Coronary artery (tissue), 2 donors: ENCODE measurements around the gene LPA.
"Not testable (repeated sequence)": the region's sequence is repeated elsewhere in the genome, so short reads cannot be mapped to it uniquely, and the experiment has no call there.

Experiments used
- DNase-seq: peaks from one replicate; pipeline ENCODE4 v3.0.0-alpha.2; 2017; ENCODE audit warnings: low spot score
- H3K27ac ChIP-seq, 2 donors: fragments of 200-600 bp; sonication (generic); one replicate each; pipeline ENCODE4 v1.5.1; 2016 to 2019
- H3K4me3 ChIP-seq: fragments of 200-600 bp; sonication (generic); 2 replicates; pipeline ENCODE4 v1.5.1; 2016; ENCODE audit warnings: mild to moderate bottlenecking, moderate library complexity
- CTCF ChIP-seq: fragments of 200-600 bp; sonication (generic); IDR thresholded peaks from one replicate; pipeline ENCODE4 v1.5.1; 2019; ENCODE audit warnings: antibody characterized with exemption

LPA gene

GRCh38 chr6:160685762-160686450, 21.8 kb upstream of the LPA start:
- H3K27ac ChIP-seq = no peak overlapping the region
- H3K4me3 ChIP-seq = no peak overlapping the region
- no peak for DNase-seq
- no peak for TF ChIP-seq CTCF

- H3K27ac ChIP-seq, DNase-seq, H3K4me3 ChIP-seq: not testable (repeated sequence)
Observed at GRCh38 chr6:160685101-160685761, 21.2 kb upstream of the LPA start.

GRCh38 chr6:160679402-160679769, 15.3 kb upstream of the LPA start:
- Histone ChIP-seq H3K4me3 (peak overlapping the region; percentile 34), H3K27ac (no peak overlapping the region)
- TF ChIP-seq CTCF = no peak
- DNase-seq = no peak

GRCh38 chr6:160678744-160679401, 14.8 kb upstream of the LPA start:
- no peak for DNase-seq
- Histone ChIP-seq H3K4me3 (peak overlapping the region; percentile 34), H3K27ac (no peak overlapping the region)
- no peak for TF ChIP-seq CTCF

- no peak overlapping the region for H3K4me3 ChIP-seq
- TF ChIP-seq CTCF = no peak
- DNase-seq = no peak
- no peak overlapping the region for H3K27ac ChIP-seq
Observed at GRCh38 chr6:160678230-160678629, 14.2 kb upstream of the LPA start.

- H3K27ac ChIP-seq, DNase-seq, H3K4me3 ChIP-seq: not testable (repeated sequence)
Observed at GRCh38 chr6:160676418-160676817, 12.3 kb upstream of the LPA start.

GRCh38 chr6:160668589-160668988, 4.5 kb upstream of the LPA start:
- DNase-seq = no peak
- TF ChIP-seq CTCF = no peak
- H3K27ac ChIP-seq = no peak overlapping the region
- no peak overlapping the region for H3K4me3 ChIP-seq
